Thoracic aorta (tissue), 2 donors: Measurements from ENCODE around the gene PAQR3. TPM values are rescaled to one million over a fixed set of nuclear protein-coding genes. Genes with fewer than 3 reads are reported as not detected.

Experiments
- ATAC-seq: fragments of 150-250 bp; one replicate; pipeline ENCODE4 v1.8.0; 2017; ENCODE audit warnings: low read depth; ENCODE audit not compliant: insufficient number of reproducible peaks, low FRiP score
- DNase-seq: peaks from one replicate; pipeline ENCODE4 v3.0.0-alpha.2; 2020; ENCODE audit warnings: low spot score
- H3K27ac ChIP-seq, 2 donors: fragments of 200-600 bp; sonication (generic); 1 replicate in 1 of 2; 2 replicates in 1 of 2; pipeline ENCODE4 v1.5.1; 2016; ENCODE audit warnings: mild to moderate bottlenecking in 2 of 2, moderate library complexity in 2 of 2
- H3K27me3 ChIP-seq: fragments of 200-600 bp; sonication (generic); replicated peaks from 2 replicates; pipeline ENCODE4 v1.6.0; 2016; ENCODE audit warnings: mild to moderate bottlenecking; ENCODE audit not compliant: insufficient read depth
- H3K36me3 ChIP-seq: fragments of 200-600 bp; sonication (generic); one replicate; pipeline ENCODE4 v1.5.1; 2016
- H3K4me1 ChIP-seq, 2 donors: fragments of 200-600 bp; sonication (generic); 1 replicate in 1 of 2; 2 replicates in 1 of 2; pipeline versions ENCODE4 v1.5.1 to v1.6.0; 2016; ENCODE audit warnings: low read depth in 2 of 2, mild to moderate bottlenecking in 1 of 2; ENCODE audit not compliant: control insufficient read depth in 1 of 2
- H3K4me3 ChIP-seq: fragments of 200-600 bp; sonication (generic); 2 replicates; pipeline ENCODE4 v1.5.1; 2016; ENCODE audit warnings: mild to moderate bottlenecking
- H3K9me3 ChIP-seq: fragments of 200-600 bp; sonication (generic); 2 replicates; pipeline ENCODE4 v1.5.1; 2016
- total RNA-seq, 2 donors: library from RNA; depleted of rRNA; stranded (reverse); fragments of >200 nt; gene quantifications; one replicate each; pipeline versions ENCODE4 v1.1.0 to v1.2.3, GENCODE V29; 2016
- TF ChIP-seq, protein P1 (sequence below): fragments of 200-600 bp; sonication (generic); IDR thresholded peaks from one replicate; pipeline ENCODE4 v1.5.1; 2019; ENCODE audit warnings: antibody characterized with exemption

Gene PAQR3
- total RNA-seq, 2 donors from 2014 or later: 9.1 to 22.6 TPM

DNA sequence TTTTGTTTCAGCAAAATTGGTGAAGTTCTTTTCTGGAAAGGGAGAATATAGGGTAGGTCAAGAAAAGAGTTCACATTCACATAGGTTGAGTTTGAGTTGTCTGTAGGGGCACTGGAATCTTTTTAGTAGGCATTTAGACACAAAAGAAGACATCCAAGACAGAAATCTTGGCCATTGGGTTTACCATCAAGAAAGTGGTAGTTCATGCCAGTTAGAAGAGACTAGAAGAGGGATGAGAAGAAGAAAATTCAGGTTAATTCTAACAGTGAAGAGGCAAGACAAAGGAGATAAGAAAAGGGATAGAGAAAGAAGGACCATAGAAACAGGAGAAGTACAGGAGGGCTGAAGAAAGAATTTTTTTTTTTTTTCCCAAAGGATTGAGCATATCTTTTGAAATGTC is 39.9 kb downstream of the PAQR3 start:
- peaks cover 4% of the 10 kb centered on the region for H3K36me3 ChIP-seq
- ATAC-seq (no peak), DNase-seq (no peak)
- no peaks in the 10 kb centered on the region for H3K27me3 ChIP-seq
- H3K4me3 ChIP-seq: no peak overlapping the region
- no peaks in the 10 kb centered on the region for H3K9me3 ChIP-seq
- no peak overlapping the region for H3K27ac ChIP-seq
- TF ChIP-seq, protein P1, sequence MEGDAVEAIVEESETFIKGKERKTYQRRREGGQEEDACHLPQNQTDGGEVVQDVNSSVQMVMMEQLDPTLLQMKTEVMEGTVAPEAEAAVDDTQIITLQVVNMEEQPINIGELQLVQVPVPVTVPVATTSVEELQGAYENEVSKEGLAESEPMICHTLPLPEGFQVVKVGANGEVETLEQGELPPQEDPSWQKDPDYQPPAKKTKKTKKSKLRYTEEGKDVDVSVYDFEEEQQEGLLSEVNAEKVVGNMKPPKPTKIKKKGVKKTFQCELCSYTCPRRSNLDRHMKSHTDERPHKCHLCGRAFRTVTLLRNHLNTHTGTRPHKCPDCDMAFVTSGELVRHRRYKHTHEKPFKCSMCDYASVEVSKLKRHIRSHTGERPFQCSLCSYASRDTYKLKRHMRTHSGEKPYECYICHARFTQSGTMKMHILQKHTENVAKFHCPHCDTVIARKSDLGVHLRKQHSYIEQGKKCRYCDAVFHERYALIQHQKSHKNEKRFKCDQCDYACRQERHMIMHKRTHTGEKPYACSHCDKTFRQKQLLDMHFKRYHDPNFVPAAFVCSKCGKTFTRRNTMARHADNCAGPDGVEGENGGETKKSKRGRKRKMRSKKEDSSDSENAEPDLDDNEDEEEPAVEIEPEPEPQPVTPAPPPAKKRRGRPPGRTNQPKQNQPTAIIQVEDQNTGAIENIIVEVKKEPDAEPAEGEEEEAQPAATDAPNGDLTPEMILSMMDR: no peak
- H3K4me1 ChIP-seq: no peaks in the 10 kb centered on the region

DNA sequence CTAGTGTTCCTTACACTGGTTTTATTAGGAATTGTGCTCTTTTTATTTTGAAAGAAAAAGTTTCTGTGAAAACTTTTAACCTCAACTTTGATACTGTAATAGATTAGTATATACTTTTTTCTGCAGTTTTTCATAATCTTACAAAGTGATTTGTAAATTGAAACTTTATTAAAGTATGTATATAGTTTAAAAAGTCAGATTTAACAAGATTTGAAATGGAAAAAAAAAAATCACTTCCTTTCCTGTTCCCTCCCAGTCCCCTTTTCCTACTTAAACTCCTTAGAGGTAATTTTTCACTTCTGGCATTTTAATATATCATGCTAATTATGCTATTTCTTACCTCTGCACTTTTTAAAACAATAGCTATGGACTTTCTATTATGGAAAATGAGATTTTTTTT is 49.3 kb downstream of the PAQR3 start:
- ATAC-seq (no peak), DNase-seq (no peak)
- Histone ChIP-seq H3K36me3 (peaks cover 4% of the 10 kb centered on the region), H3K27ac (no peak overlapping the region), H3K9me3 (no peaks in the 10 kb centered on the region), H3K4me1 (peaks cover 0 to 5% of the 10 kb centered on the region in 2 donors), H3K27me3 (no peaks in the 10 kb centered on the region), H3K4me3 (no peak overlapping the region)
- TF ChIP-seq, protein P1: no peak

DNA sequence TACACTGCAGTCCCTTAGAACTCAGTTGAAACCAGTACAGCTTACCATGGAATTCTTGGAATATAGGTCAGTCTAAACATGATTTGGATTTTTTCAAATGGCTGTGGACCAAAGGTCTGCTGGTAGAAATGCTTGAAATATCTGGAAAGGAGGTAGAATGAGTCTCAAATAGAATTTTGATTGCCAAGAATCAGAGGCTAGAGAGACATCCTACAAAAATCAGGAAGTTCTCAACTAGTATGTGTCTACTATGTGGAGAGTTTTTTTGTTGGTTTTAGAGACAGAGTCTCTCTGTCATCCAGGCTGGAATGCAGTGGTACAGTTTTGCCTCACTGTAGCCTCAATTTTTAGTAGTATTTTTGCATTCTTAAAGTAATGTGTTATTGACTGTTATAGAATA is 53.6 kb downstream of the PAQR3 start:
- DNase-seq: no peak
- Histone ChIP-seq H3K27ac (no peak overlapping the region), H3K9me3 (no peaks in the 10 kb centered on the region), H3K27me3 (no peaks in the 10 kb centered on the region), H3K4me3 (no peak overlapping the region), H3K4me1 (peaks cover 0 to 8% of the 10 kb centered on the region in 2 donors), H3K36me3 (no peaks in the 10 kb centered on the region)
- TF ChIP-seq, protein P1: no peak
- ATAC-seq: no peak

DNA sequence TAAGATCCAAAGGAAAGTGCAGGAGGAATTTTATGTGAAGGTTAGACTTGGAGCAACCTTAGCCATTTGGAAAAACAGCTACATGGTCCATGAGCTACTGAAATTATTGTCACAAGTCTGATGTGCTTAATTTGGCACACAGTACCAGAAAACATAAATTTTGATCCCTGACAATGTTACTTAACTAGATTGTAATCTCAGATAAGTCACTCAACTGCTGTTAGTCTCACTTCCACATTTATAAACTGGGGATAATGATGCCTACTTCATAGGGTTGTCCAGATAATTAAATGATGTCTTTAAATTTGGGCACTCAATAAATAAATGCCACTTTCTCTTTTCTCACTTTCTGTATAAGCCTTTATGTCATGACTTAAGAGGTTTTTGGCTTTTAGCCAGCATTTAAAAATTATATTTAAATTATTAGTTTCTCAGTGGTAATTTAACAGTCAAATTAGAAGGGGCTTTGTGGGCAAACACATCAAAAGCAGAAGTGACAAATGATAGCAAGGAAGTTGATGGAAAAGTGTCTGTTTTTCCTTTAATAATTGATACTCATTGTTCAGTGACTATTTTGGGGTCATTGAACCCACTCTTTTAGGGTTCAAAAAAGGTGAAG is 58.3 kb downstream of the PAQR3 start:
- H3K9me3 ChIP-seq: no peaks in the 10 kb centered on the region
- H3K27ac ChIP-seq: no peak overlapping the region
- no peak for DNase-seq
- no peaks in the 10 kb centered on the region for H3K27me3 ChIP-seq
- ATAC-seq: no peak
- peaks cover 0 to 8% of the 10 kb centered on the region in 2 donors for H3K4me1 ChIP-seq
- no peak overlapping the region for H3K4me3 ChIP-seq
- TF ChIP-seq, protein P1: no peak
- H3K36me3 ChIP-seq: no peaks in the 10 kb centered on the region

DNA sequence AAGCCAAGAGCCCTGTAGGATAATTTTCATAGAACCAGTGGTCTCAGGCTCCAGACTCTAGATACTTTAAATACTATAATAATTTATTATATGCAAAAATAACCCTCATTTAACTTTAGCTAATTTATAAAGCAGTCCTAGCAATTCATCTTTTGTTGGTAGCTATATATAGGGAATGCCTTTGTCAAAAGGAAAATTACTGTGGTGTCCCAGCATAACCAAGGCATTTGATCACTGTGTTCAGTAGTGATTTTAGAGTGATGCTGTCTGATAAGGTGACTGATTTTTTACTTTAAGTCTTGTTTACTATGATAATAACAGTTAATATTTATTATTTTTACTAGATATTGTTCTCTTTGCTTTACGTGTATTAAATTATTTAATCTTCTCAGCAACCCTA is 61.2 kb downstream of the PAQR3 start:
- no peaks in the 10 kb centered on the region for H3K27me3 ChIP-seq
- no peaks in the 10 kb centered on the region for H3K4me1 ChIP-seq
- peaks cover 2% of the 10 kb centered on the region for H3K36me3 ChIP-seq
- H3K4me3 ChIP-seq: no peak overlapping the region
- no peak overlapping the region for H3K27ac ChIP-seq
- ATAC-seq: no peak
- no peaks in the 10 kb centered on the region for H3K9me3 ChIP-seq
- TF ChIP-seq, protein P1: no peak
- DNase-seq: no peak
